Kidney epithelial cell (primary cell): ENCODE data around the gene NPL. TPM values are rescaled to one million over a fixed set of nuclear protein-coding genes. Genes with fewer than 3 reads are reported as not detected.

Source experiments
- DNase-seq: peaks from one replicate; pipeline ENCODE4 v3.0.0-alpha.2; 2010; ENCODE audit warnings: low read depth
- H3K27me3 ChIP-seq: 2 replicates; pipeline ENCODE4 v1.6.0; 2011; ENCODE audit warnings: low read length; ENCODE audit not compliant: control insufficient read depth, insufficient read depth
- H3K36me3 ChIP-seq: 2 replicates; pipeline ENCODE4 v1.5.1; 2011; ENCODE audit warnings: low read length; ENCODE audit not compliant: control insufficient read depth, insufficient read depth
- H3K4me3 ChIP-seq: 2 replicates; pipeline ENCODE4 v1.5.1; 2011; ENCODE audit warnings: low read depth, mild to moderate bottlenecking, control low read depth, low read length
- CTCF ChIP-seq: IDR thresholded peaks from 2 replicates; pipeline ENCODE4 v1.5.1; 2011; ENCODE audit warnings: mild to moderate bottlenecking, moderate library complexity, low read length, control low read depth, inconsistent platforms; ENCODE audit not compliant: insufficient read depth, poor library complexity, severe bottlenecking
- total RNA-seq: library from RNA; depleted of rRNA; stranded (reverse); fragments of >200 nt; gene quantifications from 2 replicates; pipeline ENCODE4 v1.2.3, GENCODE V29; 2015

Gene NPL
- total RNA-seq, 1 donor from 2014 or later, result 2.3 TPM

- no peak overlapping the region for H3K4me3 ChIP-seq
- DNase-seq, result no peak
- H3K27me3 ChIP-seq, result no peaks in the 10 kb centered on the region
- H3K36me3 ChIP-seq, result no peaks in the 10 kb centered on the region
- TF ChIP-seq CTCF, result no peak
Measured at GRCh38 chr1:182795563-182796228, 6.1 kb downstream of the NPL start.

GRCh38 chr1:182802006-182802803, 12.6 kb downstream of the NPL start:
- H3K4me3 ChIP-seq, result no peak overlapping the region
- no peak for DNase-seq
- H3K36me3 ChIP-seq, result no peaks in the 10 kb centered on the region
- no peaks in the 10 kb centered on the region for H3K27me3 ChIP-seq
- TF ChIP-seq CTCF, result no peak

- Histone ChIP-seq H3K4me3 (no peak overlapping the region), H3K36me3 (no peaks in the 10 kb centered on the region), H3K27me3 (no peaks in the 10 kb centered on the region)
- no peak for TF ChIP-seq CTCF
- no peak for DNase-seq
Measured at GRCh38 chr1:182803846-182804245, 14.3 kb downstream of the NPL start.

DNA sequence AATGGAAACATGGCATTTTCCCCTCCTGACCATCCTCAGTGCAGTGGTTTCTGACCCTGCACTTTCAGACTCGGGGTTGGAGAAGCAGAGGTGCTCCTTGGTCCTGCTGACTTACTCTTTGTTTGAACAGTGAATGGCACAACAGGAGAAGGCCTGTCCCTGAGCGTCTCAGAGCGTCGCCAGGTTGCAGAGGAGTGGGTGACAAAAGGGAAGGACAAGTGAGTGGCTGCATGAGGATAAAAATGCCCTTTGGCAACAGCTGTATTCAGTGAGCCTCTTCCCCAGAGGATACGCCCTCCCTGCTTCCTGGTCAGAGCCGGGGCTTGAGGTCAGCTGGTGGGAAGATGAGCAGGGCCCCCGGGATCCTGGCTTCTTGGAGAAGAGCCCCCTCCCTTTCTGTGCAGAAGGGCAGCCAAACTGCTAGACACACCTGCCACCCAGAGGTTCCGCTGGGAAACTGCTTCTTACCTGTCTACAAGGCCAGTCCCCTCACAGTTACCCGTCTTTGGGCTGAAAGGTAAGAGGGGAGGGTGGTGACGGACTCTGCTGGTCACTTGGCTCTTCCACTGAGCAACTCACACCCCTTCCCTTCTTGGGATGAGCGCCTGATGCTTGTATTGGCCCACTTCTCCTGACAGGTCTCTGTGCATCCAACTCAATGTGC, 16.6 kb downstream of the NPL start:
- no peak for TF ChIP-seq CTCF
- no peaks in the 10 kb centered on the region for H3K36me3 ChIP-seq

DNA sequence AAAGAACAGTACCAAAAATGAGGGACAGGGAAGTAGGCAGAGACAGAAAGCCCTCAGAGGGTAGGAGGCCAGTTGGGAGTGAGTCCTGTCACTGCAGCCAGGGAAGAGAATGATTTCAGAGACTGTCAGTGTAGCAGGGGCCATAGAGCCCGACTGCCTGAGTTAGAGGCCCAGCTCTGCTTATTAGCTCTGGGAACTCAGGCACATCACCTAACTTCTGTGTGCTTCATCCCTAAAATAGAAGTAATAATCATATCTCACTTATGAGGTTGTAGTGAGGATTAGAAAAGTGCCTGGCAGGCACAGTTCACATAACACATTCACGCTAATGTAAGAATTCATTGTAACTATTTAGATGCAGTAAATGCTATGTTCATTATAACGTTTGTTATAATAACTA, 18.3 kb downstream of the NPL start:
- no peak for TF ChIP-seq CTCF
- H3K36me3 ChIP-seq, result no peaks in the 10 kb centered on the region
- H3K27me3 ChIP-seq, result no peaks in the 10 kb centered on the region
- H3K4me3 ChIP-seq, result no peak overlapping the region
- DNase-seq, result no peak

More for the DNA sequence above, 16.6 kb downstream of the NPL start:
- Histone ChIP-seq H3K4me3 (no peak overlapping the region), H3K27me3 (no peaks in the 10 kb centered on the region)
- no peak for DNase-seq
